Retinal pigment epithelial cell (primary cell): Measurements from ENCODE around the gene RPA3.
A peak's percentile ranks its signal among the peaks of the same experiment; 100 is the strongest.

Source experiments
- DNase-seq: peaks from one replicate; pipeline ENCODE4 v3.0.0-alpha.2; 2010; ENCODE audit warnings: low read depth
- H3K4me3 ChIP-seq: 2 replicates; pipeline ENCODE4 v1.5.1; 2011; ENCODE audit warnings: mild to moderate bottlenecking, low read length, control low read depth, moderate library complexity
- CTCF ChIP-seq: conservative IDR thresholded peaks from 2 replicates; pipeline ENCODE4 v1.5.1; 2011; ENCODE audit warnings: low read depth, low read length, control low read depth, inconsistent platforms

Gene RPA3

GRCh38 chr7:7696458-7697119 lies 21.8 kb downstream of the RPA3 start:
- DNase-seq = peak; percentile 43
- no peak overlapping the region for H3K4me3 ChIP-seq
- TF ChIP-seq CTCF = no peak

GRCh38 chr7:7695111-7695817 lies 23.1 kb downstream of the RPA3 start:
- H3K4me3 ChIP-seq = no peak overlapping the region
- no peak for TF ChIP-seq CTCF
- no peak for DNase-seq

- TF ChIP-seq CTCF = no peak
- no peak for DNase-seq
- H3K4me3 ChIP-seq = no peak overlapping the region
Observed at GRCh38 chr7:7694542-7694941, 23.9 kb downstream of the RPA3 start.

- DNase-seq = peak; percentile 69
- no peak for TF ChIP-seq CTCF
- H3K4me3 ChIP-seq = no peak overlapping the region
Observed at GRCh38 chr7:7693881-7694280, 24.5 kb downstream of the RPA3 start.

GRCh38 chr7:7688956-7689355 lies 29.5 kb downstream of the RPA3 start:
- no peak overlapping the region for H3K4me3 ChIP-seq
- no peak for DNase-seq
- TF ChIP-seq CTCF = no peak

GRCh38 chr7:7688310-7688709 lies 30.1 kb downstream of the RPA3 start:
- no peak for TF ChIP-seq CTCF
- no peak for DNase-seq
- H3K4me3 ChIP-seq = no peak overlapping the region

GRCh38 chr7:7687800-7688199 lies 30.6 kb downstream of the RPA3 start:
- no peak for DNase-seq
- no peak for TF ChIP-seq CTCF
- H3K4me3 ChIP-seq = no peak overlapping the region
